KMS-11 (cell line): ENCODE measurements around the gene PALLD.
"Not testable (repeated sequence)": the region's sequence is repeated elsewhere in the genome, so short reads cannot be mapped to it uniquely, and the experiment has no call there.

ENCODE experiments used
- H2AFZ ChIP-seq: fragments of 200-600 bp; sonication (generic); 2 replicates; pipeline ENCODE4 v1.6.1; 2016; ENCODE audit warnings: antibody characterized with exemption, mixed run types, low read depth
- H3K27ac ChIP-seq: fragments of 200-600 bp; sonication (generic); 2 replicates; pipeline ENCODE4 v1.6.1; 2016; ENCODE audit warnings: mild to moderate bottlenecking, mixed run types
- H3K27me3 ChIP-seq: fragments of 200-600 bp; sonication (generic); 2 replicates; pipeline ENCODE4 v1.6.1; 2017; ENCODE audit warnings: mild to moderate bottlenecking, low read depth, mixed run types, moderate library complexity; ENCODE audit not compliant: insufficient read depth
- H3K36me3 ChIP-seq: fragments of 200-600 bp; sonication (generic); 2 replicates; pipeline ENCODE4 v1.6.1; 2017; ENCODE audit warnings: mild to moderate bottlenecking, mixed run types; ENCODE audit not compliant: insufficient read depth
- H3K4me1 ChIP-seq: fragments of 200-600 bp; sonication (generic); 2 replicates; pipeline ENCODE4 v1.6.1; 2016; ENCODE audit warnings: mild to moderate bottlenecking, low read depth, mixed run types; ENCODE audit not compliant: poor library complexity, severe bottlenecking
- H3K4me2 ChIP-seq: fragments of 200-600 bp; sonication (generic); 2 replicates; pipeline ENCODE4 v1.7.0; 2016; ENCODE audit warnings: mild to moderate bottlenecking, mixed run types
- H3K4me3 ChIP-seq: fragments of 200-600 bp; sonication (generic); IDR thresholded peaks from 2 replicates; pipeline ENCODE4 v1.6.1; 2017; ENCODE audit warnings: low read depth, low read length, mixed read lengths; ENCODE audit not compliant: insufficient read depth
- H3K79me2 ChIP-seq: fragments of 200-600 bp; sonication (generic); 2 replicates; pipeline ENCODE4 v1.6.1; 2016; ENCODE audit warnings: low read depth, mixed run types; ENCODE audit not compliant: insufficient read depth
- H3K9ac ChIP-seq: fragments of 200-600 bp; sonication (generic); 2 replicates; pipeline ENCODE4 v1.6.1; 2016; ENCODE audit warnings: mild to moderate bottlenecking, mixed run types
- H4K20me1 ChIP-seq: fragments of 200-600 bp; sonication (generic); 2 replicates; pipeline ENCODE4 v1.6.1; 2016; ENCODE audit warnings: mild to moderate bottlenecking, mixed run types; ENCODE audit not compliant: insufficient read depth
- CTCF ChIP-seq: fragments of 200-600 bp; sonication (generic); conservative IDR thresholded peaks from 2 replicates; pipeline ENCODE4 v1.6.1; 2017; ENCODE audit warnings: low read depth, mild to moderate bottlenecking, antibody characterized with exemption, low read length, moderate library complexity, mixed read lengths

The PALLD gene

GRCh38 chr4:168945291-168945690, 448.4 kb downstream of the PALLD start:
- H3K4me3 ChIP-seq, result no peak overlapping the region
- TF ChIP-seq CTCF, result no peak
- H3K4me1 ChIP-seq, result no peaks in the 10 kb centered on the region
- H3K27me3 ChIP-seq, result no peaks in the 10 kb centered on the region
- no peak overlapping the region for H3K9ac ChIP-seq
- no peak overlapping the region for H3K4me2 ChIP-seq
- no peak overlapping the region for H2AFZ ChIP-seq
- H4K20me1 ChIP-seq, result no peaks in the 10 kb centered on the region
- no peaks in the 10 kb centered on the region for H3K36me3 ChIP-seq
- no peaks in the 10 kb centered on the region for H3K79me2 ChIP-seq
- no peak overlapping the region for H3K27ac ChIP-seq

GRCh38 chr4:168952821-168953246, 456.0 kb downstream of the PALLD start:
- H3K4me3 ChIP-seq, H3K4me1 ChIP-seq, H2AFZ ChIP-seq, H3K4me2 ChIP-seq, H3K79me2 ChIP-seq, H3K27ac ChIP-seq, H3K36me3 ChIP-seq, H4K20me1 ChIP-seq, H3K9ac ChIP-seq, H3K27me3 ChIP-seq: not testable (repeated sequence)

GRCh38 chr4:168955674-168956073, 458.8 kb downstream of the PALLD start:
- Histone ChIP-seq H3K4me1 (no peaks in the 10 kb centered on the region), H4K20me1 (no peaks in the 10 kb centered on the region), H3K79me2 (no peaks in the 10 kb centered on the region), H3K36me3 (no peaks in the 10 kb centered on the region), H3K4me2 (no peak overlapping the region), H2AFZ (no peak overlapping the region), H3K4me3 (no peak overlapping the region), H3K9ac (no peak overlapping the region), H3K27ac (no peak overlapping the region), H3K27me3 (no peaks in the 10 kb centered on the region)
- no peak for TF ChIP-seq CTCF

GRCh38 chr4:168960716-168961115, 463.9 kb downstream of the PALLD start:
- H3K36me3 ChIP-seq, result no peaks in the 10 kb centered on the region

GRCh38 chr4:168972596-168972995, 475.7 kb downstream of the PALLD start:
- Histone ChIP-seq H3K9ac (no peak overlapping the region), H3K79me2 (no peaks in the 10 kb centered on the region), H3K4me2 (no peak overlapping the region), H3K27ac (no peak overlapping the region), H3K27me3 (no peaks in the 10 kb centered on the region), H3K4me1 (no peaks in the 10 kb centered on the region), H3K36me3 (no peaks in the 10 kb centered on the region), H2AFZ (no peak overlapping the region), H4K20me1 (no peaks in the 10 kb centered on the region), H3K4me3 (no peak overlapping the region)
- TF ChIP-seq CTCF, result no peak

More at GRCh38 chr4:168960716-168961115, 463.9 kb downstream of the PALLD start:
- Histone ChIP-seq H3K27me3 (no peaks in the 10 kb centered on the region), H3K4me1 (no peaks in the 10 kb centered on the region), H3K79me2 (no peaks in the 10 kb centered on the region), H3K9ac (no peak overlapping the region), H2AFZ (no peak overlapping the region), H3K4me2 (no peak overlapping the region), H4K20me1 (no peaks in the 10 kb centered on the region), H3K4me3 (no peak overlapping the region), H3K27ac (no peak overlapping the region)
- TF ChIP-seq CTCF, result no peak
